H1 (cell line): ENCODE measurements around the gene DAB2IP. TPM values are rescaled to one million over a fixed set of nuclear protein-coding genes. Genes with fewer than 3 reads are reported as not detected.

Source experiments
- KDM5A ChIP-seq: fragments of 200-600 bp; IDR thresholded peaks from 2 replicates; pipeline ENCODE4 v1.7.1; 2012; ENCODE audit warnings: mild to moderate bottlenecking, low read length, inconsistent platforms, mixed read lengths
- SIRT6 ChIP-seq: IDR thresholded peaks from one replicate; pipeline ENCODE4 v1.7.1; 2012; ENCODE audit warnings: low read length, inconsistent platforms
- polyA plus RNA-seq, 7 experiments: library from polyadenylated mRNA; depleted of rRNA in 3 of 7; stranded (reverse) in 5 of 7; unstranded in 2 of 7; fragments of >200 nt in 5 of 7; fragments of 200-250 nt in 2 of 7; gene quantifications; 1 replicate in 5 of 7; 2 replicates in 1 of 7; 4 replicates in 1 of 7; pipeline versions ENCODE4 v1.2.1 to v1.2.3, GENCODE V29; 2011 to 2013; ENCODE audit warnings: missing spikeins in 2 of 7, mixed read lengths in 2 of 7
- total RNA-seq: library from RNA; stranded (reverse); fragmentation: NEBNext Ultra II Directional; extraction: Animal tissue kit (Norgen Biotek cat#: 25700); gene quantifications from 2 replicates; pipeline ENCODE4 v1.2.1, GENCODE V29; 2021
- TF ChIP-seq, protein P1 (sequence below): fragments of 300-600 bp; sonication (generic); IDR thresholded peaks from 2 replicates; pipeline ENCODE4 v1.7.1; 2012; ENCODE audit warnings: low read length, moderate library complexity, mild to moderate bottlenecking, inconsistent platforms; ENCODE audit not compliant: insufficient replicate concordance

The DAB2IP gene
- total and polyA plus RNA-seq, 2 of the 8 experiments (the other 6 are each of a cell fraction or from before 2014, with no cell fraction given), result 19.7 to 39.5 TPM

DNA sequence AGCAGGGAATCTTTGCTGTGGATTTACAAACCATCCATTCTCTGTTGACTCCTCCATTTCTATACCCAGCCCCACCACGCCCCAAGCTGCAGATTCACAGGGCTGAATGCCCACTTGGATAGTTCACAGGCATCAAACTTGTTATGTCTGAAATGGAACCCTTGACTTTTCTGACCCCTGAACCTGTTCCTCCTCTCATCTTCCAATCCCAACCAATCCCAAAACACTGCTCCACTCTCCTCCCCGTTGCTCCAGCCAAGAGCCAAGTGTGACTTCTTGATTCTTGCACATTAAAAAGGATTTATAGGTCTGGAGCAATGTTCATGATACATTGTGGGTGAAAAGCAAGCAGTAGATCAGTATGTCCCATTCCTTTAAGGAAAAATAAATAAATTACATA is 145.6 kb downstream of the DAB2IP start (continued):
- no peak for TF ChIP-seq KDM5A
- TF ChIP-seq, protein P1, sequence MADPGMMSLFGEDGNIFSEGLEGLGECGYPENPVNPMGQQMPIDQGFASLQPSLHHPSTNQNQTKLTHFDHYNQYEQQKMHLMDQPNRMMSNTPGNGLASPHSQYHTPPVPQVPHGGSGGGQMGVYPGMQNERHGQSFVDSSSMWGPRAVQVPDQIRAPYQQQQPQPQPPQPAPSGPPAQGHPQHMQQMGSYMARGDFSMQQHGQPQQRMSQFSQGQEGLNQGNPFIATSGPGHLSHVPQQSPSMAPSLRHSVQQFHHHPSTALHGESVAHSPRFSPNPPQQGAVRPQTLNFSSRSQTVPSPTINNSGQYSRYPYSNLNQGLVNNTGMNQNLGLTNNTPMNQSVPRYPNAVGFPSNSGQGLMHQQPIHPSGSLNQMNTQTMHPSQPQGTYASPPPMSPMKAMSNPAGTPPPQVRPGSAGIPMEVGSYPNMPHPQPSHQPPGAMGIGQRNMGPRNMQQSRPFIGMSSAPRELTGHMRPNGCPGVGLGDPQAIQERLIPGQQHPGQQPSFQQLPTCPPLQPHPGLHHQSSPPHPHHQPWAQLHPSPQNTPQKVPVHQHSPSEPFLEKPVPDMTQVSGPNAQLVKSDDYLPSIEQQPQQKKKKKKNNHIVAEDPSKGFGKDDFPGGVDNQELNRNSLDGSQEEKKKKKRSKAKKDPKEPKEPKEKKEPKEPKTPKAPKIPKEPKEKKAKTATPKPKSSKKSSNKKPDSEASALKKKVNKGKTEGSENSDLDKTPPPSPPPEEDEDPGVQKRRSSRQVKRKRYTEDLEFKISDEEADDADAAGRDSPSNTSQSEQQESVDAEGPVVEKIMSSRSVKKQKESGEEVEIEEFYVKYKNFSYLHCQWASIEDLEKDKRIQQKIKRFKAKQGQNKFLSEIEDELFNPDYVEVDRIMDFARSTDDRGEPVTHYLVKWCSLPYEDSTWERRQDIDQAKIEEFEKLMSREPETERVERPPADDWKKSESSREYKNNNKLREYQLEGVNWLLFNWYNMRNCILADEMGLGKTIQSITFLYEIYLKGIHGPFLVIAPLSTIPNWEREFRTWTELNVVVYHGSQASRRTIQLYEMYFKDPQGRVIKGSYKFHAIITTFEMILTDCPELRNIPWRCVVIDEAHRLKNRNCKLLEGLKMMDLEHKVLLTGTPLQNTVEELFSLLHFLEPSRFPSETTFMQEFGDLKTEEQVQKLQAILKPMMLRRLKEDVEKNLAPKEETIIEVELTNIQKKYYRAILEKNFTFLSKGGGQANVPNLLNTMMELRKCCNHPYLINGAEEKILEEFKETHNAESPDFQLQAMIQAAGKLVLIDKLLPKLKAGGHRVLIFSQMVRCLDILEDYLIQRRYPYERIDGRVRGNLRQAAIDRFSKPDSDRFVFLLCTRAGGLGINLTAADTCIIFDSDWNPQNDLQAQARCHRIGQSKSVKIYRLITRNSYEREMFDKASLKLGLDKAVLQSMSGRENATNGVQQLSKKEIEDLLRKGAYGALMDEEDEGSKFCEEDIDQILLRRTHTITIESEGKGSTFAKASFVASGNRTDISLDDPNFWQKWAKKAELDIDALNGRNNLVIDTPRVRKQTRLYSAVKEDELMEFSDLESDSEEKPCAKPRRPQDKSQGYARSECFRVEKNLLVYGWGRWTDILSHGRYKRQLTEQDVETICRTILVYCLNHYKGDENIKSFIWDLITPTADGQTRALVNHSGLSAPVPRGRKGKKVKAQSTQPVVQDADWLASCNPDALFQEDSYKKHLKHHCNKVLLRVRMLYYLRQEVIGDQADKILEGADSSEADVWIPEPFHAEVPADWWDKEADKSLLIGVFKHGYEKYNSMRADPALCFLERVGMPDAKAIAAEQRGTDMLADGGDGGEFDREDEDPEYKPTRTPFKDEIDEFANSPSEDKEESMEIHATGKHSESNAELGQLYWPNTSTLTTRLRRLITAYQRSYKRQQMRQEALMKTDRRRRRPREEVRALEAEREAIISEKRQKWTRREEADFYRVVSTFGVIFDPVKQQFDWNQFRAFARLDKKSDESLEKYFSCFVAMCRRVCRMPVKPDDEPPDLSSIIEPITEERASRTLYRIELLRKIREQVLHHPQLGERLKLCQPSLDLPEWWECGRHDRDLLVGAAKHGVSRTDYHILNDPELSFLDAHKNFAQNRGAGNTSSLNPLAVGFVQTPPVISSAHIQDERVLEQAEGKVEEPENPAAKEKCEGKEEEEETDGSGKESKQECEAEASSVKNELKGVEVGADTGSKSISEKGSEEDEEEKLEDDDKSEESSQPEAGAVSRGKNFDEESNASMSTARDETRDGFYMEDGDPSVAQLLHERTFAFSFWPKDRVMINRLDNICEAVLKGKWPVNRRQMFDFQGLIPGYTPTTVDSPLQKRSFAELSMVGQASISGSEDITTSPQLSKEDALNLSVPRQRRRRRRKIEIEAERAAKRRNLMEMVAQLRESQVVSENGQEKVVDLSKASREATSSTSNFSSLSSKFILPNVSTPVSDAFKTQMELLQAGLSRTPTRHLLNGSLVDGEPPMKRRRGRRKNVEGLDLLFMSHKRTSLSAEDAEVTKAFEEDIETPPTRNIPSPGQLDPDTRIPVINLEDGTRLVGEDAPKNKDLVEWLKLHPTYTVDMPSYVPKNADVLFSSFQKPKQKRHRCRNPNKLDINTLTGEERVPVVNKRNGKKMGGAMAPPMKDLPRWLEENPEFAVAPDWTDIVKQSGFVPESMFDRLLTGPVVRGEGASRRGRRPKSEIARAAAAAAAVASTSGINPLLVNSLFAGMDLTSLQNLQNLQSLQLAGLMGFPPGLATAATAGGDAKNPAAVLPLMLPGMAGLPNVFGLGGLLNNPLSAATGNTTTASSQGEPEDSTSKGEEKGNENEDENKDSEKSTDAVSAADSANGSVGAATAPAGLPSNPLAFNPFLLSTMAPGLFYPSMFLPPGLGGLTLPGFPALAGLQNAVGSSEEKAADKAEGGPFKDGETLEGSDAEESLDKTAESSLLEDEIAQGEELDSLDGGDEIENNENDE, result no peak
- TF ChIP-seq SIRT6, result no peak
